SU-DHL-6 (cell line): ENCODE measurements around the gene TRIM24.

ENCODE experiments used
- H2AFZ ChIP-seq: fragments of 200-600 bp; sonication (generic); 2 replicates; pipeline ENCODE4 v1.6.1; 2014; ENCODE audit warnings: low read depth, mild to moderate bottlenecking, moderate library complexity, mixed read lengths, antibody characterized with exemption, low read length; ENCODE audit not compliant: severe bottlenecking
- H3F3A ChIP-seq: fragments of 200-600 bp; shearing (Covaris generic); 2 replicates; pipeline ENCODE4 v1.6.0; 2016; ENCODE audit warnings: antibody characterized with exemption, mild to moderate bottlenecking; ENCODE audit not compliant: insufficient read depth
- H3K27ac ChIP-seq: fragments of 200-600 bp; sonication (generic); 2 replicates; pipeline ENCODE4 v1.5.1; 2016; ENCODE audit warnings: low read depth, mild to moderate bottlenecking, low read length, moderate library complexity, mixed read lengths
- H3K27me3 ChIP-seq: fragments of 200-600 bp; sonication (generic), shearing (Covaris generic); 2 replicates; pipeline ENCODE4 v1.6.0; 2014; ENCODE audit warnings: mild to moderate bottlenecking, low read length
- H3K36me3 ChIP-seq: fragments of 200-600 bp; sonication (generic); 2 replicates; pipeline ENCODE4 v1.6.1; 2014; ENCODE audit warnings: mild to moderate bottlenecking, low read length, mixed read lengths
- H3K4me2 ChIP-seq: fragments of 300-600, 200-600 bp; shearing (Covaris generic), sonication (generic); 2 replicates; pipeline ENCODE4 v1.6.0; 2014; ENCODE audit warnings: low read length, low read depth, mild to moderate bottlenecking; ENCODE audit not compliant: poor library complexity, severe bottlenecking
- H3K4me3 ChIP-seq: fragments of 200-600 bp; sonication (generic); 2 replicates; pipeline ENCODE4 v1.5.1; 2014; ENCODE audit warnings: antibody characterized with exemption, low read length, mild to moderate bottlenecking, mixed read lengths; ENCODE audit not compliant: insufficient read depth, poor library complexity, severe bottlenecking
- H3K79me2 ChIP-seq: fragments of 200-600 bp; sonication (generic); 2 replicates; pipeline ENCODE4 v1.6.1; 2014; ENCODE audit warnings: mild to moderate bottlenecking, low read length, moderate library complexity; ENCODE audit not compliant: insufficient read depth
- H3K9ac ChIP-seq: fragments of 200-600 bp; sonication (generic); 2 replicates; pipeline ENCODE4 v1.7.0; 2014; ENCODE audit warnings: mild to moderate bottlenecking, low read length
- H3K9me2 ChIP-seq: fragments of 200-600 bp; sonication (generic); replicated peaks from 2 replicates; pipeline ENCODE4 v1.6.1; 2014; ENCODE audit warnings: low read length; ENCODE audit not compliant: insufficient read depth
- H3K9me3 ChIP-seq: fragments of 200-600 bp; sonication (generic); 2 replicates; pipeline ENCODE4 v1.6.1; 2014; ENCODE audit warnings: low read length, mixed read lengths; ENCODE audit not compliant: insufficient read depth
- H4K20me1 ChIP-seq: fragments of 200-600 bp; sonication (generic); 2 replicates; pipeline ENCODE4 v1.6.1; 2014; ENCODE audit warnings: low read depth, mild to moderate bottlenecking, antibody characterized with exemption, low read length, moderate library complexity, mixed read lengths
- CTCF ChIP-seq: fragments of 200-600 bp; sonication (generic); IDR thresholded peaks from one replicate; pipeline ENCODE4 v1.5.1; 2017; ENCODE audit warnings: antibody characterized with exemption, mild to moderate bottlenecking, low read length, moderate library complexity; ENCODE audit not compliant: insufficient read depth, poor library complexity, severe bottlenecking
- EZH2phosphoT487 ChIP-seq: fragments of 200-600 bp; sonication (generic), shearing (Covaris generic); conservative IDR thresholded peaks from 2 replicates; pipeline ENCODE4 v1.6.1; 2018; ENCODE audit warnings: mild to moderate bottlenecking, antibody characterized with exemption, low read length, moderate library complexity, mixed read lengths

Gene TRIM24

GRCh38 chr7:138607216-138608126 is 147.4 kb downstream of the TRIM24 start:
- no peak overlapping the region for H3K9ac ChIP-seq
- no peak overlapping the region for H3K27ac ChIP-seq
- no peaks in the 10 kb centered on the region for H3K79me2 ChIP-seq
- H3K9me3 ChIP-seq, result 0 out of 2 replicates have a peak, but pooled peaks cover 4% of the 10 kb centered on the region
- no peak overlapping the region for H2AFZ ChIP-seq
- no peaks in the 10 kb centered on the region for H3K9me2 ChIP-seq
- H3K36me3 ChIP-seq, result no peaks in the 10 kb centered on the region
- no peak overlapping the region for H3K4me2 ChIP-seq
- H3K4me3 ChIP-seq, result no peak overlapping the region
- H4K20me1 ChIP-seq, result no peaks in the 10 kb centered on the region
- TF ChIP-seq EZH2phosphoT487 (no peak), CTCF (no peak)
- no peaks in the 10 kb centered on the region for H3F3A ChIP-seq
- H3K27me3 ChIP-seq, result no peaks in the 10 kb centered on the region

GRCh38 chr7:138608275-138608674 is 148.2 kb downstream of the TRIM24 start:
- Histone ChIP-seq H3K27ac (no peak overlapping the region), H4K20me1 (no peaks in the 10 kb centered on the region), H3K27me3 (no peaks in the 10 kb centered on the region), H2AFZ (no peak overlapping the region), H3K36me3 (no peaks in the 10 kb centered on the region), H3K9ac (no peak overlapping the region), H3K79me2 (no peaks in the 10 kb centered on the region), H3K9me3 (0 out of 2 replicates have a peak, but pooled peaks cover 4% of the 10 kb centered on the region), H3F3A (no peaks in the 10 kb centered on the region), H3K4me3 (no peak overlapping the region), H3K4me2 (no peak overlapping the region), H3K9me2 (no peaks in the 10 kb centered on the region)
- TF ChIP-seq CTCF, result no peak
- TF ChIP-seq EZH2phosphoT487, result no peak

GRCh38 chr7:138610671-138611170 is 150.7 kb downstream of the TRIM24 start:
- Histone ChIP-seq H3K4me2 (no peak overlapping the region), H3K79me2 (no peaks in the 10 kb centered on the region), H2AFZ (no peak overlapping the region), H3K36me3 (no peaks in the 10 kb centered on the region), H3K9ac (no peak overlapping the region), H3K27me3 (no peaks in the 10 kb centered on the region), H3K9me2 (no peaks in the 10 kb centered on the region), H3F3A (no peaks in the 10 kb centered on the region), H3K27ac (no peak overlapping the region), H4K20me1 (no peaks in the 10 kb centered on the region), H3K4me3 (no peak overlapping the region), H3K9me3 (0 out of 2 replicates have a peak, but pooled peaks cover 4% of the 10 kb centered on the region)
- TF ChIP-seq CTCF (no peak), EZH2phosphoT487 (no peak)
